A673 (cell line): ENCODE measurements around the gene NYNRIN. TPM values are rescaled to one million over a fixed set of nuclear protein-coding genes. Genes with fewer than 3 reads are reported as not detected.

Source experiments
- BruUV-seq: library from RNA; stranded (reverse); fragments of 400-500 nt; replicated peaks from 2 replicates; lab custom pipeline; 2021; lab: Mats Ljungman, UMichigan
- CTCF ChIA-PET: fragments of 300-600 bp; sonication (Branson Sonifier 250); formaldehyde crosslinking; loops from one replicate; lab custom pipeline; 2022; ENCODE audit warnings: antibody characterized with exemption; lab: Charles Lee
- POLR2A ChIA-PET: fragments of 300-600 bp; sonication (Branson Sonifier 250); formaldehyde crosslinking; loops from one replicate; lab custom pipeline; 2022; ENCODE audit warnings: antibody characterized with exemption; ENCODE audit not compliant: low non-redundant PET; lab: Charles Lee
- DNase-seq: peaks from one replicate; pipeline ENCODE4 v3.0.0-alpha.2; 2015; ENCODE audit warnings: low spot score
- H3K27ac ChIP-seq: fragments of 200-600 bp; sonication (generic); 2 replicates; pipeline ENCODE4 v1.5.1; 2016; ENCODE audit warnings: mixed run types, low read depth, mild to moderate bottlenecking, mixed read lengths, antibody characterized with exemption, low read length; ENCODE audit not compliant: poor library complexity, severe bottlenecking
- H3K27me3 ChIP-seq: fragments of 200-600 bp; sonication (generic); replicated peaks from 2 replicates; pipeline ENCODE4 v1.6.1; 2017; ENCODE audit warnings: mixed run types, low read depth, mild to moderate bottlenecking, mixed read lengths, antibody characterized with exemption, low read length; ENCODE audit not compliant: insufficient read depth, poor library complexity
- H3K36me3 ChIP-seq: fragments of 200-600 bp; sonication (generic); 2 replicates; pipeline ENCODE4 v1.6.1; 2016; ENCODE audit warnings: mixed run types, mild to moderate bottlenecking, mixed read lengths, antibody characterized with exemption, low read length; ENCODE audit not compliant: insufficient read depth, poor library complexity, severe bottlenecking
- H3K4me1 ChIP-seq: fragments of 200-600 bp; sonication (generic); 2 replicates; pipeline ENCODE4 v1.6.1; 2017; ENCODE audit warnings: mixed run types, mild to moderate bottlenecking, mixed read lengths, antibody characterized with exemption, low read length; ENCODE audit not compliant: insufficient read depth, poor library complexity, severe bottlenecking
- H3K4me3 ChIP-seq: fragments of 200-600 bp; sonication (generic); 2 replicates; pipeline ENCODE4 v1.5.1; 2016; ENCODE audit warnings: low read depth, mixed run types, mild to moderate bottlenecking, mixed read lengths, low read length; ENCODE audit not compliant: poor library complexity, severe bottlenecking
- H3K9me3 ChIP-seq: fragments of 200-600 bp; sonication (generic); 2 replicates; pipeline ENCODE4 v1.6.1; 2016; ENCODE audit warnings: mixed run types, low read depth, mild to moderate bottlenecking, mixed read lengths, antibody characterized with exemption, low read length; ENCODE audit not compliant: poor library complexity, severe bottlenecking
- CTCF ChIP-seq: fragments of 300-800, 200-600 bp; sonication (generic); conservative IDR thresholded peaks from 2 replicates; pipeline ENCODE4 v1.5.1; 2017; ENCODE audit warnings: low read depth, mild to moderate bottlenecking, antibody characterized with exemption, low read length, moderate library complexity, mixed read lengths
- EZH2 ChIP-seq: fragments of 200-600 bp; sonication (generic); IDR thresholded peaks from 2 replicates; pipeline ENCODE4 v1.6.1; 2017; ENCODE audit warnings: borderline replicate concordance, low read depth, mild to moderate bottlenecking, mixed read lengths, antibody characterized with exemption, low read length; ENCODE audit not compliant: poor library complexity, severe bottlenecking
- intact Hi-C: fragments of 100-400 bp; cut with micrococcal nuclease; formaldehyde crosslinking; loops from one replicate; pipeline ENCODE4 v1.10.0; 2022; ENCODE audit not compliant: unreplicated experiment
- total RNA-seq: library from RNA; stranded (reverse); gene quantifications from 2 replicates; pipeline ENCODE4 v1.2.3, GENCODE V29; 2021

NYNRIN gene
- total RNA-seq, 1 experiment from 2014 or later: 8.6 TPM

GRCh38 chr14:24362241-24362960, 36.4 kb upstream of the NYNRIN start:
- POLR2A ChIA-PET: no interaction called here

DNA sequence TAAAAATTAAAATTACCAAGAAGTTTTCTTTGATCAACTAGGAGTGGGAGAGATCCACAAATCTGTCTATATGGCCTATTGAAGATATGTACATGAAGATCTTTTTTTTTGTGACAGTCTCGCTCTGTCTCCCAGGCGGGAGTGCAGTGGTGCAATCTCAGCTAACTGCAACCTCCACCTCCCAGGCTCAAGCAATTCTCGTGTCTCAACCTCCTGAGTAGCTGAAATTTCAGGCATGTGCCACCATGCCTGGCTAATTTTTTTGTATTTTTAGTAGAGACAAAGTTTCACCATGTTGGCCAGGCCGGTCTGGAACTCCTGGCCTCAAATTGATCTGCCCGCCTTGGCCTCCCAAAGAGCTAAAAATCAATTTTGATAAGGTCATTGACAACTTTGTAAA, 35.4 kb upstream of the NYNRIN start:
- Histone ChIP-seq H3K4me1 (peaks cover 12% of the 10 kb centered on the region), H3K4me3 (no peak overlapping the region), H3K9me3 (no peaks in the 10 kb centered on the region), H3K36me3 (no peaks in the 10 kb centered on the region), H3K27me3 (no peaks in the 10 kb centered on the region), H3K27ac (no peak overlapping the region)
- intact Hi-C loops: no loop called here
- TF ChIP-seq EZH2 (no peak), CTCF (no peak)
- ChIA-PET POLR2A (no interaction called here), CTCF (interaction anchor here (0.6 kb wide), 1 partner anchor 35 kb away, joined by 4 read pairs; the partner anchor contains the start of gene NYNRIN)
- no TSS peak for BruUV-seq
- no peak for DNase-seq

More at GRCh38 chr14:24362241-24362960, 36.4 kb upstream of the NYNRIN start:
- Histone ChIP-seq H3K27me3 (no peaks in the 10 kb centered on the region), H3K27ac (no peak overlapping the region), H3K36me3 (no peaks in the 10 kb centered on the region), H3K4me1 (peaks cover 9% of the 10 kb centered on the region), H3K9me3 (no peaks in the 10 kb centered on the region), H3K4me3 (no peak overlapping the region)
- TF ChIP-seq EZH2 (no peak), CTCF (no peak)
- BruUV-seq: no TSS peak
- DNase-seq: no peak
- CTCF ChIA-PET: no interaction called here
- intact Hi-C loops: no loop called here

DNA sequence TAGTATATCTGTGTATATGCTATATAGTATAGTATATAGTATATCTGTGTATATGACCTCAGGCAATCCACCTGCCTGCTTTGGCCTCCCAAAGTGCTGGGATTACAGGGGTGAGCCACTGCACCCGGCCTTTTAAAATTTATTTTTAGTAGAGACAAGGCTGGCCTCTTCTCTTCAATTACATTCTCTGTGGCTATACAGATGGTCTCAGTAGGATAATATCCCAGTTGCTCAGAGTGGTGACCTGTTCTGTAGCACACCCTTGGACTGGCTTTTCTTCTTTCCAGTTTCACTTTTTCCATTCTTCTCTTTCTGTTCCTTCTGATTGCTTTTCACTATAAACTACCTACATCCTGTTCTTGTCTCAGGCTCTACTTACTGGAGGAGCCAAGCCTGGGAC, 34.0 kb upstream of the NYNRIN start:
- Histone ChIP-seq H3K4me3 (no peak overlapping the region), H3K4me1 (peaks cover 12% of the 10 kb centered on the region), H3K27ac (no peak overlapping the region), H3K36me3 (no peaks in the 10 kb centered on the region), H3K27me3 (no peaks in the 10 kb centered on the region), H3K9me3 (no peaks in the 10 kb centered on the region)
- no peak for TF ChIP-seq CTCF
- no peak for TF ChIP-seq EZH2
- no peak for DNase-seq
- intact Hi-C loops: loop anchor here (2.0 to 5.0 kb wide), 2 partner anchors 47 to 66 kb away; no protein-coding TSS in a partner anchor
- ChIA-PET POLR2A (no interaction called here), CTCF (interaction anchor here (2.1 kb wide), 1 partner anchor 67 kb away, joined by 14 read pairs; no protein-coding TSS in a partner anchor)
- no TSS peak for BruUV-seq
